GM10266 (cell line): ENCODE results near the gene SMURF1.

Experiments used
- DNase-seq: peaks from one replicate; pipeline ENCODE4 v3.0.0; 2012; ENCODE audit errors: extremely low spot score
- CTCF ChIP-seq: IDR thresholded peaks from 2 replicates; pipeline ENCODE4 v1.5.1; 2012; ENCODE audit warnings: mild to moderate bottlenecking, low read depth; ENCODE audit not compliant: control insufficient read depth, insufficient read depth; ENCODE audit errors: missing control alignments

SMURF1 gene

GRCh38 chr7:99003419-99003818 is 140.5 kb downstream of the SMURF1 start:
- no peak for DNase-seq
- no peak for TF ChIP-seq CTCF

GRCh38 chr7:99002827-99003212 is 141.1 kb downstream of the SMURF1 start:
- DNase-seq = no peak
- TF ChIP-seq CTCF = no peak

GRCh38 chr7:99002148-99002826 is 141.6 kb downstream of the SMURF1 start:
- TF ChIP-seq CTCF = no peak
- DNase-seq = no peak

GRCh38 chr7:99001482-99002147 is 142.3 kb downstream of the SMURF1 start:
- DNase-seq = no peak
- no peak for TF ChIP-seq CTCF

- no peak for TF ChIP-seq CTCF
- DNase-seq = no peak
Measured at GRCh38 chr7:99000904-99001465, 142.9 kb downstream of the SMURF1 start.

GRCh38 chr7:99000196-99000903 is 143.6 kb downstream of the SMURF1 start:
- DNase-seq = no peak

More at GRCh38 chr7:99000196-99000903, 143.6 kb downstream of the SMURF1 start:
- no peak for TF ChIP-seq CTCF
